ENCODE measurements around the gene NFATC2.

NFATC2 gene

DNA sequence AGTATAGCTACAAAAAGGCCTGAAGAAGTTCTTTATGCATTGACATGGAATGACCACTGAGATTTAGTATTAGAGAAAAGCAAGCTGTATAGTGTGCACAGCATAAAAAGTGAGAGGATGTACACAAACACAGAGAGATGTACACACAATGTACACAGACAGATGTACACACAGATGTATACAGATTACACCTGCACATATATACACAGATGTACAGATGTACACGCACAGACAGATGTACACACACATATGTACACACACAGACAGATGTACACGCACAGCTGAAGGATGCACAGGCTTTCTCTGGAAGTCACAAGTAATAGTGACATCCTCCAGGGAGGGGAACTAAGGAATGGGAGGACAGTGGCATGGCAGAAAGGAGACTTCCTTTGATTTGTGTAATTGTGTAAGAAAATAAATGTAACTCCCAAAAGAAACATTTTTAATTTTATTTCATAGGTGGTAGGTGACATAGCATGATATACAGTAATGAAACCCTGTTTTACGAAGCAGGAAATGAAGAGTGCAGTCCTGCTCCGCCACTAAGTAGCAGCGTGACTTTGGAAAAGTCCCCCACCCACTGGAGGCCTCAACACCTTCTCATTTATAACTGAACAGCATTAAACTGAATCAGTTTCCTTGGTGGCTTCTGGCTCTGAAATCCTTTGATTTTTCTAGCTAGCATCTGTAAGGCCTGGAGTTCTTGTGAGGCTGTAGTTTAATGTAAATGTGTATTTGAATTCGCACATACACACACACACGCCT, 14.1 kb downstream of the NFATC2 start:
- no peak overlapping the region for H3K4me3 ChIP-seq (replicated peaks in 1 of 2; ENCODE audit: low read depth in 2 of 2, low read length in 2 of 2)
- no peak for DNase-seq (ENCODE audit: low read depth in 2 of 2)
- TF ChIP-seq, protein P1, sequence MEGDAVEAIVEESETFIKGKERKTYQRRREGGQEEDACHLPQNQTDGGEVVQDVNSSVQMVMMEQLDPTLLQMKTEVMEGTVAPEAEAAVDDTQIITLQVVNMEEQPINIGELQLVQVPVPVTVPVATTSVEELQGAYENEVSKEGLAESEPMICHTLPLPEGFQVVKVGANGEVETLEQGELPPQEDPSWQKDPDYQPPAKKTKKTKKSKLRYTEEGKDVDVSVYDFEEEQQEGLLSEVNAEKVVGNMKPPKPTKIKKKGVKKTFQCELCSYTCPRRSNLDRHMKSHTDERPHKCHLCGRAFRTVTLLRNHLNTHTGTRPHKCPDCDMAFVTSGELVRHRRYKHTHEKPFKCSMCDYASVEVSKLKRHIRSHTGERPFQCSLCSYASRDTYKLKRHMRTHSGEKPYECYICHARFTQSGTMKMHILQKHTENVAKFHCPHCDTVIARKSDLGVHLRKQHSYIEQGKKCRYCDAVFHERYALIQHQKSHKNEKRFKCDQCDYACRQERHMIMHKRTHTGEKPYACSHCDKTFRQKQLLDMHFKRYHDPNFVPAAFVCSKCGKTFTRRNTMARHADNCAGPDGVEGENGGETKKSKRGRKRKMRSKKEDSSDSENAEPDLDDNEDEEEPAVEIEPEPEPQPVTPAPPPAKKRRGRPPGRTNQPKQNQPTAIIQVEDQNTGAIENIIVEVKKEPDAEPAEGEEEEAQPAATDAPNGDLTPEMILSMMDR (IDR thresholded peaks at IDR 0.05; ENCODE audit: low read depth, low read length), result no peak

DNA sequence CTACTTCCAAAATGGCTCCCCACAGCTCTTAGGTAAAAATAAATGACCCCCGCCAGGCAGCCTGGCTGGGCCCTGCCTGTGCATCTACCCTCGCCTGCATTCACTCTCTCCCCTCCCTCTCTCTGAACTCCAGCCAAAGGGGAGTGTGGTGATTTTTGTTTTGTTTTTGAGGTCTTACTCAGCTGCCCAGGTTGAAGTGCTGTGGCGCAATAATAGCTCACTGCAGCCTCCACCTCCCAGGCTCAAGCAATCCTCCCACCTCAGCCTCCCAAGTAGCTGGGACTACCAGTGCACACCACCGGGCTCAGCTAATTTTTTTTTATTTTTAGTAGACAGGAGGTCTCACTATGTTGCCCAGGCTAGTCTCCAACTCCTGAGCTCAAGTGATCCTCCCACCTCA, 15.8 kb downstream of the NFATC2 start:
- TF ChIP-seq, protein P1 (IDR thresholded peaks at IDR 0.05; ENCODE audit: low read depth, low read length), result no peak
- no peak for DNase-seq (ENCODE audit: low read depth in 2 of 2)
- H3K4me3 ChIP-seq (replicated peaks in 1 of 2; ENCODE audit: low read depth in 2 of 2, low read length in 2 of 2), result no peak overlapping the region

DNA sequence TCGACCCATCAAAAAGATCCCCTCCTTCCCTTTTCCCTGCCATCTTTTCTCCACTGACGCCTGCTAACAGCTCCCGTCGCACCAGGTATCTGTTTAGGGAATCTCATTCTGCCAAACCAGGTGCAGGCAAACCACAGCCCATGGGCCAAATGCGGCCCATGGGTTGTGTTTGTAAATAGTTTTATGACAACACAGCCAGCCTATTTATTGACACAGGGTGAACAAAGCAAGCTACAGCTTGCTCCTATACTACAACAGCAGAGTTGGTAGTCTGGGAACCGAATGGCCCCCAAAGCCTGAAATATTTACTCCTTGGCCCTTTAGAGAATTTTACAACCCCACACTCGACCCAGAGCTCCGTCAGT, 16.4 kb downstream of the NFATC2 start:
- no peak overlapping the region for H3K4me3 ChIP-seq (replicated peaks in 1 of 2; ENCODE audit: low read depth in 2 of 2, low read length in 2 of 2)
- no peak for DNase-seq (ENCODE audit: low read depth in 2 of 2)
- TF ChIP-seq, protein P1 (IDR thresholded peaks at IDR 0.05; ENCODE audit: low read depth, low read length), result no peak

DNA sequence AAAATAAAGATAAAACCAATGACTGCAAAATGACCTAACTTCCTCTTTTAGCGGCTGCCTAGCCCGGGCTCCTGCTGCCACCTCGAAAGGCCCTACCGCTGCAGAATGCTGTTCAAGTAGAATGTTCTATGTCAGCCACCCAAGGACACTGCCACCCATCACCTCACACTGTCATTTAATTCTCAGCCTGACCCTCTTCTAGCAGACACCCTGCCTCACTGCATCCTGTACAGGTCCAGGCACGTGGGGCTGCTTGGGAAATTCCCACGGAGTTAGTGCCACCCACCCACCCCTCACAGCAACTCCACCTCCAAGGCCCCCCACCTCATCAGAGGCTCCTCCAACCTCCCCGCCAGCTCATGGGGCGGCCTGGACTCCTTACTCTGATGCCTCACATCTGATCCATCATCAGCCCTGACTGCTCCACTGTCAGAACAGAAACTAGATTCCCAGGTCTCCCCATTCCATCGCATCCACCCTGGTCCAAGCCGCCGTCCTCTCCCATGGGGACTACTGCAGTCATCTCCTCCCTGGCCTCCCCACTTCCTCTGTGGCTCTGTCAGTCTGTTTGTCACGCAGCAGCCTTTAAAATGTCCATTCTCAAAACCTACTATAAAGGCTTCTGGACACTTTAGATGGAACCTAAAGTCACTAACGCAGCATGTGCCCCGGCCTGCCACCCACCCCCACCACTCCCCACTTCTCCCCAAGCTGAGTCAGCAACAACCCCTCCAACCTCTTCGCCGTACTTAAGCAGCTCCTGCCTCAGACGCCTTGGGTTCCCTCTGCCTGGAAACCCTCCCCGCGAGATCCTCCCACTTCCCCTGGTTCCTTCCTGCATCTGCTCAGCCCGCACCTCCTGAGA, 17.0 kb downstream of the NFATC2 start:
- no peak for DNase-seq (ENCODE audit: low read depth in 2 of 2)
- TF ChIP-seq, protein P1 (IDR thresholded peaks at IDR 0.05; ENCODE audit: low read depth, low read length), result no peak
- no peak overlapping the region for H3K4me3 ChIP-seq (replicated peaks in 1 of 2; ENCODE audit: low read depth in 2 of 2, low read length in 2 of 2)

- H3K4me3 ChIP-seq (replicated peaks in 1 of 2; ENCODE audit: low read depth in 2 of 2, low read length in 2 of 2), result no peak overlapping the region
- TF ChIP-seq, protein P1 (IDR thresholded peaks at IDR 0.05; ENCODE audit: low read depth, low read length), result no peak
- DNase-seq (ENCODE audit: low read depth in 2 of 2), result no peak
Observed at GRCh38 chr20:51523276-51524013, 19.1 kb downstream of the NFATC2 start.

DNA sequence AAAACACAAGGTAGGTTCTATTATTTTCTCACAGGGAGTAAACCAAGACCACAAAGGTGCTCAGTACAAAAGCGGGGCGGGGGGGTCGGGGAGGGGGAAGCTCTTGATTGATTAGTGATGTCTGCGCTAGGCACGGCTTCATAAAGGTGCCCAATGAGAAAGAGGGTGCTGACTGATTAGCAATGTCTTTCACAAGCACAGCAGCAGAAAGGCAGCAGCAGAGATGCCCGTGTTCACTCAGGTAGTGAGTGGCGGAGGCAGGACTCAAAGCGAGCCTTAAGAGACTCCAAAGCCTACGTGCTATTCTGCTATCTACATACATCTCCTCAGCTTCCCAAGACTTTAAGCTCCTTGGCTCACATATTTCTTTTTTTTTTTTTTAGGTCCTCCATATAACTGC, 20.3 kb downstream of the NFATC2 start:
- no peak for DNase-seq (ENCODE audit: low read depth in 2 of 2)
- H3K4me3 ChIP-seq (replicated peaks in 1 of 2; ENCODE audit: low read depth in 2 of 2, low read length in 2 of 2), result no peak overlapping the region
- TF ChIP-seq, protein P1 (IDR thresholded peaks at IDR 0.05; ENCODE audit: low read depth, low read length), result no peak

Measured in cardiac fibroblast (primary cell).